Endothelial cell of umbilical vein (primary cell): ENCODE results near the gene GPATCH2. TPM values are rescaled to one million over a fixed set of nuclear protein-coding genes. Genes with fewer than 3 reads are reported as not detected.

Experiments used
- BruUV-seq: library from RNA; stranded (reverse); fragments of 400-500 nt; replicated peaks from 2 replicates; lab custom pipeline; 2021; lab: Mats Ljungman, UMichigan
- CTCF ChIA-PET: fragments of 300-600, 350-600 bp; sonication (Branson Sonifier 250); formaldehyde crosslinking; loops from one replicate; lab custom pipeline; 2021; ENCODE audit warnings: antibody characterized with exemption, inconsistent platforms; lab: Charles Lee
- POLR2A ChIA-PET: fragments of 300-600, 350-600 bp; sonication (Branson Sonifier 250); formaldehyde crosslinking; loops from one replicate; lab custom pipeline; 2021; ENCODE audit warnings: antibody characterized with exemption, inconsistent platforms; lab: Charles Lee
- DNase-seq: peaks from one replicate; pipeline ENCODE4 v3.0.0-alpha.2; 2011; ENCODE audit warnings: low read depth, low spot score
- FAIRE-seq: peaks from 2 replicates; lab custom pipeline; 2011; peaks lifted over from hg19 to GRCh38; lab: Jason Lieb, UNC
- H2AFZ ChIP-seq: 2 replicates; pipeline ENCODE4 v1.6.0; 2012; ENCODE audit warnings: low read depth, low read length, control low read depth, inconsistent platforms
- H3K27ac ChIP-seq: 2 replicates; pipeline ENCODE4 v1.5.1; 2011; ENCODE audit warnings: low read depth, mild to moderate bottlenecking, control low read depth, low read length, moderate library complexity; ENCODE audit not compliant: insufficient read depth
- H3K27me3 ChIP-seq, 2 experiments: 2 replicates each; pipeline versions ENCODE4 v1.6.0 to v1.6.1; 2011; ENCODE audit warnings: low read length in 2 of 2, mixed read lengths in 1 of 2; ENCODE audit not compliant: control insufficient read depth in 2 of 2, insufficient read depth in 2 of 2
- H3K36me3 ChIP-seq, 2 experiments: 2 replicates in 1 of 2; 3 replicates in 1 of 2; pipeline ENCODE4 v1.5.1; 2011; ENCODE audit warnings: low read length in 2 of 2, mild to moderate bottlenecking in 1 of 2, moderate library complexity in 1 of 2; ENCODE audit not compliant: control insufficient read depth in 2 of 2, insufficient read depth in 2 of 2; ENCODE audit errors: extremely low read depth in 1 of 2
- H3K4me1 ChIP-seq: 3 replicates; pipeline ENCODE4 v1.5.1; 2011; ENCODE audit warnings: mild to moderate bottlenecking, low read length; ENCODE audit not compliant: control insufficient read depth, insufficient read depth; ENCODE audit errors: extremely low read depth
- H3K4me2 ChIP-seq: 2 replicates; pipeline ENCODE4 v1.6.1; 2011; ENCODE audit warnings: low read length, control low read depth, mixed read lengths; ENCODE audit not compliant: insufficient read depth
- H3K4me3 ChIP-seq, 3 experiments: fragments of 200-600 bp in 1 of 3; sonication (generic), shearing (Covaris generic) in 1 of 3; replicated peaks in 1 of 3; 2 replicates each; pipeline ENCODE4 v1.5.1; 2011 to 2016; ENCODE audit warnings: control low read depth in 3 of 3, low read length in 3 of 3, mild to moderate bottlenecking in 2 of 3, inconsistent platforms in 1 of 3, low read depth in 1 of 3, moderate library complexity in 1 of 3; ENCODE audit not compliant: insufficient read depth in 1 of 3
- H3K79me2 ChIP-seq: 2 replicates; pipeline ENCODE4 v1.6.0; 2012; ENCODE audit warnings: low read length, inconsistent platforms; ENCODE audit not compliant: control insufficient read depth, insufficient read depth
- H3K9ac ChIP-seq: replicated peaks from 2 replicates; pipeline ENCODE3; 2011; ENCODE audit warnings: low read length, control low read depth; ENCODE audit not compliant: insufficient read depth; ENCODE audit errors: extremely low read depth
- H3K9me1 ChIP-seq: replicated peaks from 3 replicates; pipeline ENCODE4 v1.6.0; 2011; ENCODE audit warnings: mild to moderate bottlenecking, low read length; ENCODE audit not compliant: control insufficient read depth, insufficient read depth; ENCODE audit errors: extremely low read depth
- H3K9me3 ChIP-seq: replicated peaks from 2 replicates; pipeline ENCODE4 v1.5.1; 2012; ENCODE audit warnings: low read length, inconsistent platforms; ENCODE audit not compliant: control insufficient read depth, insufficient read depth
- H4K20me1 ChIP-seq: replicated peaks from 2 replicates; pipeline ENCODE3; 2011; ENCODE audit warnings: mild to moderate bottlenecking, low read length; ENCODE audit not compliant: control insufficient read depth, insufficient read depth; ENCODE audit errors: extremely low read depth
- CTCF ChIP-seq, 2 donors: IDR thresholded peaks; 1 replicate in 1 of 2; 2 replicates in 1 of 2; pipeline ENCODE4 v1.5.1; 2011; ENCODE audit warnings: low read length in 2 of 2, mild to moderate bottlenecking in 2 of 2, moderate library complexity in 2 of 2, control low read depth in 1 of 2, inconsistent platforms in 1 of 2, low read depth in 1 of 2; ENCODE audit not compliant: insufficient read depth in 1 of 2; ENCODE audit errors: extremely low read depth in 1 of 2
- EZH2 ChIP-seq: IDR thresholded peaks from 2 replicates; pipeline ENCODE4 v1.6.1; 2012; ENCODE audit warnings: borderline replicate concordance, low read depth, mild to moderate bottlenecking, moderate library complexity, low read length, inconsistent platforms; ENCODE audit not compliant: severe bottlenecking
- FOS ChIP-seq: IDR thresholded peaks from 2 replicates; pipeline ENCODE4 v1.6.1; 2011; ENCODE audit warnings: mild to moderate bottlenecking, low read length, moderate library complexity, borderline replicate concordance; ENCODE audit not compliant: insufficient read depth
- GATA2 ChIP-seq: IDR thresholded peaks from 2 replicates; pipeline ENCODE4 v1.7.0; 2011; ENCODE audit warnings: low read depth, mild to moderate bottlenecking, moderate library complexity, mixed read lengths, low read length; ENCODE audit not compliant: insufficient read length, insufficient read depth
- JUN ChIP-seq: IDR thresholded peaks from 2 replicates; pipeline ENCODE4 v1.6.1; 2011; ENCODE audit warnings: borderline replicate concordance, low read depth; ENCODE audit not compliant: insufficient read length, insufficient read depth
- MAX ChIP-seq: IDR thresholded peaks from 2 replicates; pipeline ENCODE4 v1.6.1; 2011; ENCODE audit not compliant: insufficient read depth, insufficient read length
- MYC ChIP-seq: IDR thresholded peaks from one replicate; pipeline ENCODE4 v1.6.1; 2011; ENCODE audit warnings: mild to moderate bottlenecking, low read depth, low read length
- POLR2A ChIP-seq: IDR thresholded peaks from 2 replicates; pipeline ENCODE4 v1.6.1; 2012; ENCODE audit warnings: low read depth, mild to moderate bottlenecking, control low read depth, low read length
- POLR2AphosphoS5 ChIP-seq: IDR thresholded peaks from 2 replicates; pipeline ENCODE4 v1.6.1; 2012; ENCODE audit warnings: low read depth, mild to moderate bottlenecking, control low read depth, low read length, moderate library complexity; ENCODE audit not compliant: insufficient read depth
- dilution Hi-C: fragments of 300-500 bp; cut with MboI; formaldehyde crosslinking; loops from one replicate; pipeline ENCODE4 v1.15.0; 2019; ENCODE audit warnings: low sequenced_read_pairs; ENCODE audit not compliant: extremely low pct_ligation_motif_present
- intact Hi-C: fragments of 100-400 bp; cut with micrococcal nuclease; formaldehyde crosslinking; loops from one replicate; pipeline ENCODE4 v1.10.0; 2022
- polyA plus RNA-seq, 4 experiments: library from polyadenylated mRNA; depleted of rRNA in 3 of 4; stranded (reverse) in 3 of 4; unstranded in 1 of 4; fragments of >200 nt; gene quantifications; 2 replicates each; pipeline versions ENCODE4 v1.2.1 to v1.2.3, GENCODE V29; 2011 to 2012; ENCODE audit warnings: missing spikeins in 1 of 4
- total RNA-seq: library from RNA; stranded (reverse); gene quantifications from 2 replicates; pipeline ENCODE4 v1.2.3, GENCODE V29; 2021

GPATCH2 gene
- total and polyA plus RNA-seq, 2 donors (not counting 3 experiments of a cell fraction or from before 2014, with no cell fraction given), result 3.3 to 15.6 TPM

DNA sequence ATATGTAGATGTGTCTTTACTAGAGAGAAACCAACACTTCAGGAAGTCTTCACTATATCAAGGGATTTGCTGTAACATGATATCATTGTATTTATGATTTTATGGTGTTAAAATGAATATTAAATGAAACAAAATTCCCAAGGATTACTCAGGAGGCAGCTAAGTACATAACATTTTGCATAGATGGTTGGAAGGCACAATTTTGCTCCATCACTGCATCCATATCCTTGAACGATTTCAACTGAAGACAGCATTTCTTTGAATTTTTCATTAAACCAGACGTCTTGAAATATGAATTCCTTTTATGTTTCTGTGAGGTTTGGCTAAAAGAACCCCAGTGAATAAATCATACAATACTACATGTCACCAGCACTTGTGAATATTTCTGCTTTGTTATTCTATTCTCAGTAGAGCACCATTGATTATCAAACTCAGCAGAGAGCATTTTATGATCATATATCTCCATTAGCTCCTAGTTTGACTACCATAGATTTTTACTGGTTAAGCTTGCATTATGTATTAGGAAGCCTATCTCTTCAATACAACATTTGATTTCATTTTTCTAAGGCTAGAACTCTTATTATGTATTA lies 37.6 kb upstream of the GPATCH2 start:
- Histone ChIP-seq H3K9me1 (no peaks in the 10 kb centered on the region), H3K9ac (no peak overlapping the region), H3K9me3 (no peaks in the 10 kb centered on the region), H3K36me3 (no peaks in the 10 kb centered on the region), H3K4me2 (no peak overlapping the region), H3K79me2 (no peaks in the 10 kb centered on the region), H3K27me3 (no peaks in the 10 kb centered on the region), H2AFZ (no peak overlapping the region), H3K4me1 (no peaks in the 10 kb centered on the region), H3K27ac (no peak overlapping the region), H4K20me1 (no peaks in the 10 kb centered on the region), H3K4me3 (no peak overlapping the region)
- dilution Hi-C loops (no loop called here), intact Hi-C loops (loop anchor here (10.0 kb wide), 2 partner anchors 534 to 1954 kb away; no protein-coding TSS in a partner anchor)
- BruUV-seq, result no TSS peak
- ChIA-PET CTCF (no interaction called here), POLR2A (no interaction called here)
- DNase-seq (no peak), FAIRE-seq (no peak)
- TF ChIP-seq MAX, result no peak
- TF ChIP-seq EZH2, result no peak
- TF ChIP-seq JUN, result no peak
- no peak for TF ChIP-seq POLR2AphosphoS5
- TF ChIP-seq MYC, result no peak
- no peak for TF ChIP-seq GATA2
- TF ChIP-seq CTCF (IDR thresholded peaks at IDR 0.05; ENCODE audit: extremely low read depth in 1 of 2, insufficient read depth in 1 of 2, low read depth in 1 of 2, low read length in 2 of 2), result no peak
- no peak for TF ChIP-seq FOS
- TF ChIP-seq POLR2A, result no peak
